SU-DHL-6 (cell line): ENCODE data around the gene SESN3.

Experiments used
- H2AFZ ChIP-seq: fragments of 200-600 bp; sonication (generic); 2 replicates; pipeline ENCODE4 v1.6.1; 2014; ENCODE audit warnings: low read depth, mild to moderate bottlenecking, moderate library complexity, mixed read lengths, antibody characterized with exemption, low read length; ENCODE audit not compliant: severe bottlenecking
- H3F3A ChIP-seq: fragments of 200-600 bp; shearing (Covaris generic); 2 replicates; pipeline ENCODE4 v1.6.0; 2016; ENCODE audit warnings: antibody characterized with exemption, mild to moderate bottlenecking; ENCODE audit not compliant: insufficient read depth
- H3K27ac ChIP-seq: fragments of 200-600 bp; sonication (generic); 2 replicates; pipeline ENCODE4 v1.5.1; 2016; ENCODE audit warnings: low read depth, mild to moderate bottlenecking, low read length, moderate library complexity, mixed read lengths
- H3K27me3 ChIP-seq: fragments of 200-600 bp; sonication (generic), shearing (Covaris generic); 2 replicates; pipeline ENCODE4 v1.6.0; 2014; ENCODE audit warnings: mild to moderate bottlenecking, low read length
- H3K36me3 ChIP-seq: fragments of 200-600 bp; sonication (generic); 2 replicates; pipeline ENCODE4 v1.6.1; 2014; ENCODE audit warnings: mild to moderate bottlenecking, low read length, mixed read lengths
- H3K4me2 ChIP-seq: fragments of 300-600, 200-600 bp; shearing (Covaris generic), sonication (generic); 2 replicates; pipeline ENCODE4 v1.6.0; 2014; ENCODE audit warnings: low read length, low read depth, mild to moderate bottlenecking; ENCODE audit not compliant: poor library complexity, severe bottlenecking
- H3K4me3 ChIP-seq: fragments of 200-600 bp; sonication (generic); 2 replicates; pipeline ENCODE4 v1.5.1; 2014; ENCODE audit warnings: antibody characterized with exemption, low read length, mild to moderate bottlenecking, mixed read lengths; ENCODE audit not compliant: insufficient read depth, poor library complexity, severe bottlenecking
- H3K79me2 ChIP-seq: fragments of 200-600 bp; sonication (generic); 2 replicates; pipeline ENCODE4 v1.6.1; 2014; ENCODE audit warnings: mild to moderate bottlenecking, low read length, moderate library complexity; ENCODE audit not compliant: insufficient read depth
- H3K9ac ChIP-seq: fragments of 200-600 bp; sonication (generic); 2 replicates; pipeline ENCODE4 v1.7.0; 2014; ENCODE audit warnings: mild to moderate bottlenecking, low read length
- H3K9me2 ChIP-seq: fragments of 200-600 bp; sonication (generic); replicated peaks from 2 replicates; pipeline ENCODE4 v1.6.1; 2014; ENCODE audit warnings: low read length; ENCODE audit not compliant: insufficient read depth
- H3K9me3 ChIP-seq: fragments of 200-600 bp; sonication (generic); 2 replicates; pipeline ENCODE4 v1.6.1; 2014; ENCODE audit warnings: low read length, mixed read lengths; ENCODE audit not compliant: insufficient read depth
- H4K20me1 ChIP-seq: fragments of 200-600 bp; sonication (generic); 2 replicates; pipeline ENCODE4 v1.6.1; 2014; ENCODE audit warnings: low read depth, mild to moderate bottlenecking, antibody characterized with exemption, low read length, moderate library complexity, mixed read lengths
- EZH2phosphoT487 ChIP-seq: fragments of 200-600 bp; sonication (generic), shearing (Covaris generic); conservative IDR thresholded peaks from 2 replicates; pipeline ENCODE4 v1.6.1; 2018; ENCODE audit warnings: mild to moderate bottlenecking, antibody characterized with exemption, low read length, moderate library complexity, mixed read lengths
- TF ChIP-seq, protein P1 (sequence below): fragments of 200-600 bp; sonication (generic); IDR thresholded peaks from one replicate; pipeline ENCODE4 v1.5.1; 2017; ENCODE audit warnings: antibody characterized with exemption, mild to moderate bottlenecking, low read length, moderate library complexity; ENCODE audit not compliant: insufficient read depth, poor library complexity, severe bottlenecking

SESN3 gene

DNA sequence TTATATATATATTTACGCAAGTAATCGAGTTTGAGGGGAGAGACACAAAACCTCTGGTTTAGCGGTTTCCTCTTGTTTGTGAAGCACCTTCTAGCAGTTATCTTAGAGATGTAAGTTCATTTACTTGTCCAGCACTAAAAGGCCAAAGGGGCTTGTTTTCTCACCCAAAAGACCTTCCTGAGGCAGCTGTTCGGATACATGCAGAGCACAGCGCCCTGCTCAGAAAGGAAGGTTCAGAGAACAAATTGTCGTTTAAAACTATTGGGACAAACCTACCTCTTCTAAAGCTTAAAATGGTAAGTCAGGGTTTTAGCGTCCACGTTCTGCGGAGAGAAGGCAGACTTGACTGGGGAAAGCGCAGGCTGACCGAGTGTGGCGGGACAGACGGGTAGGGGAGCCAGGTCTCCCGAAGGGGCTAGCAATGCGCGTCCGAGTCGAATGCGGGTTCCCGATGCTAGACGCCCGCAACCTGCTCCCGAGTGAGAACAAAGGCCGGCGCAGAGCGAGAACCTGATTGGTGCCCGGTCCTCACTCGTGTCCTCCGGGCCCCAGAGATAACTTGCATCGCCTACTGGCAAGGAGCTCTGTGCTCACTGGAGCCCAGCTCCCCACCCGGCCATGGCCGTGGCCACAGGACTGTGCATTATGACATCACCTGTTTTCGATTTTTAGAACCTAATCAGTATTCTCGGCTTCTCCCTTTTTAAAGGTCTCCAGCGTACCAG, 1.0 kb upstream of the SESN3 start:
- Histone ChIP-seq H3K9me3 (no peaks in the 10 kb centered on the region), H4K20me1 (no peaks in the 10 kb centered on the region), H3K36me3 (no peaks in the 10 kb centered on the region), H3K27me3 (no peaks in the 10 kb centered on the region), H3K9ac (peak overlapping the region; percentile 46), H2AFZ (peak overlapping the region; percentile 83), H3K4me2 (peak overlapping the region; percentile 90), H3K79me2 (no peaks in the 10 kb centered on the region), H3K27ac (0 out of 2 replicates have a peak overlapping the region, but pooled peaks have one; percentile 25), H3K9me2 (no peaks in the 10 kb centered on the region), H3F3A (no peaks in the 10 kb centered on the region), H3K4me3 (peak overlapping the region; percentile 59)
- TF ChIP-seq, protein P1, sequence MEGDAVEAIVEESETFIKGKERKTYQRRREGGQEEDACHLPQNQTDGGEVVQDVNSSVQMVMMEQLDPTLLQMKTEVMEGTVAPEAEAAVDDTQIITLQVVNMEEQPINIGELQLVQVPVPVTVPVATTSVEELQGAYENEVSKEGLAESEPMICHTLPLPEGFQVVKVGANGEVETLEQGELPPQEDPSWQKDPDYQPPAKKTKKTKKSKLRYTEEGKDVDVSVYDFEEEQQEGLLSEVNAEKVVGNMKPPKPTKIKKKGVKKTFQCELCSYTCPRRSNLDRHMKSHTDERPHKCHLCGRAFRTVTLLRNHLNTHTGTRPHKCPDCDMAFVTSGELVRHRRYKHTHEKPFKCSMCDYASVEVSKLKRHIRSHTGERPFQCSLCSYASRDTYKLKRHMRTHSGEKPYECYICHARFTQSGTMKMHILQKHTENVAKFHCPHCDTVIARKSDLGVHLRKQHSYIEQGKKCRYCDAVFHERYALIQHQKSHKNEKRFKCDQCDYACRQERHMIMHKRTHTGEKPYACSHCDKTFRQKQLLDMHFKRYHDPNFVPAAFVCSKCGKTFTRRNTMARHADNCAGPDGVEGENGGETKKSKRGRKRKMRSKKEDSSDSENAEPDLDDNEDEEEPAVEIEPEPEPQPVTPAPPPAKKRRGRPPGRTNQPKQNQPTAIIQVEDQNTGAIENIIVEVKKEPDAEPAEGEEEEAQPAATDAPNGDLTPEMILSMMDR = no peak

DNA sequence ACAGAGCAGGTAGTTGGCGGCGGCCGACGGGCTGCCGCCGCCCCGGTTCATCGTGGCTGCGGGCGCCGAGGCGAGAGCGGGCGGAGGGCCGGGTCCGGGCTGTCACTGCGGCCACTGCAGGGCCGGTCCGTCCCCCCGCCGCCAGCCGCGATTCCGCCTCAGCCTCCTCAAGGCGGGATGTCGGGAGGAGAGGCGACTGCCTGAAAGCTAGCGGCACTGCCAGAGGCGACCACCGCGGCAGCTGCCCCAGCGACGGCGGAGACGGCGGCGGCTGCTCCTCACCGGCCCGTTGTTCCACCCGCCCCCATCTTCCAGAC, 234 bp downstream of the SESN3 start:
- Histone ChIP-seq H3K27me3 (no peaks in the 10 kb centered on the region), H3K36me3 (no peaks in the 10 kb centered on the region), H3K79me2 (no peaks in the 10 kb centered on the region), H3K9me3 (no peaks in the 10 kb centered on the region), H3K27ac (no peak overlapping the region), H3F3A (no peaks in the 10 kb centered on the region), H3K4me3 (peak overlapping the region; percentile 72), H4K20me1 (no peaks in the 10 kb centered on the region), H3K9me2 (no peaks in the 10 kb centered on the region), H3K4me2 (peak overlapping the region; percentile 88), H2AFZ (peak overlapping the region; percentile 82), H3K9ac (peak overlapping the region; percentile 66)
- TF ChIP-seq, protein P1 = no peak
- no peak for TF ChIP-seq EZH2phosphoT487

DNA sequence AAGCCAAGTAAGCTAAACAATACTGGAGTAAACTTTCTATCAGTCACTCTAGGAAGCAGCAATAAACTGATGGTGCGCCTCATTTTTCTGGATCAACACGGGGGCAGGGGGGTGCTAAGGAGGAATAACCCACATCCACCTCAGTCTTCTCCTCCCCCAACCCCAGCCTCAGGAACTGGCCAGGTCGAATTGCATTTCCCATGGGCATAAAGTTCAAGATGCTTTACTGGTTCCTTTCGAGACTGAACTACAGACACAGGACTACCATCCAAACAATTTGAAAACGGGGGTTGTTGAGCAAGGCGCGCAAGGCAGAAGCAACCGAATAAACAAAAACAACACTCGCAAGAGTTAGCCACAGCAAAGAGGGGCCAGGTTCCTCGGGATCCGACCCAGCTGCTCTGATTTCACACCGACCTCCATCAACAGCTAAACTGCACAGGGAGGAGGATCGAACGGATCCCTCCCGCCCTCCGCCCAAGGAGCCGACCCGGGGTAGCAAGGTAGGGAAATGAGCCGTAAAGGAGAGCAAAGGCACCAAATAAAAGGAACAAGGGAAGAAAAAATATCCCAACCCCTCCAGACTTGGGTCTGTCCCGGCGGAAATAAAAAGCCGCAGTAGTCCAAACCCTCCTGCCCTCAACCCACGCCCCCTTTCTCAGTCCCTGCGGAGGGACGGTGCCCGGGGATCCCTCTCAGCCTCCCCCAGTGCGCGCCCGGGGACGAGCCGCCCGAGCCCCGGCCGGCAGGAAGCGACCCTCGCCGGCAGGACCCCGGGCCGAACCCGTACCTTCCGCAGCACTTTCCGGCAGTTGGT, 801 bp downstream of the SESN3 start:
- Histone ChIP-seq H3K9ac (peak overlapping the region; percentile 66), H3K9me3 (no peaks in the 10 kb centered on the region), H4K20me1 (no peaks in the 10 kb centered on the region), H3K79me2 (no peaks in the 10 kb centered on the region), H3K27me3 (no peaks in the 10 kb centered on the region), H3K27ac (no peak overlapping the region), H3K4me3 (peak overlapping the region; percentile 72), H2AFZ (peak overlapping the region; percentile 82), H3K4me2 (peak overlapping the region; percentile 88), H3K9me2 (no peaks in the 10 kb centered on the region), H3K36me3 (no peaks in the 10 kb centered on the region), H3F3A (no peaks in the 10 kb centered on the region)
- TF ChIP-seq EZH2phosphoT487 = no peak
- TF ChIP-seq, protein P1 = no peak
